Measurements from ENCODE around the gene OSBPL3. TPM values are rescaled to one million over a fixed set of nuclear protein-coding genes. Genes with fewer than 3 reads are reported as not detected.

The OSBPL3 gene
- total and polyA plus RNA-seq, 2 donors (not counting 3 experiments of a cell fraction or from before 2014, with no cell fraction given), result 7.5 to 27.1 TPM

DNA sequence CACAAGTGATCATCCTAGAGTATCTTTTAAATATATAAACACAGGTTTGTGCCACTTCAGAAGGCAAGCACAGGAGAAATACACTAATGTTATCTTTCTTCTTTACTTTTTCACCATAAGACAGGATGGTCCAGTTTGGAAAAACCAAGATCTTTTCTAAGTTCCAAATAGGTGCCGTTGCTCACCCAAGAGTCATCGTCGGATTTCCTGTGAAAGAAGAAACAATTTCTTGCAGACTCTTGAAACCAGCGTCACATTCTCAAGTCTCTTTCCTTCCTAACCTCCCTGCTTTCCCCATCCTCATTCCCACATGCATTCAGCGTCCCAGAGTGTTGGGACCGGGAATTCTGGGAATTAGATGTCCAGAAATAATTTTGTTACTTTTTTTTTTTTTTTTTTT, 179.9 kb downstream of the OSBPL3 start:
- H3K4me2 ChIP-seq (ENCODE audit: insufficient read depth, low read length), result no peak overlapping the region
- no peak for TF ChIP-seq MYC (IDR thresholded peaks at IDR 0.05; ENCODE audit: low read depth, low read length)
- no peak for TF ChIP-seq JUN (IDR thresholded peaks at IDR 0.05; ENCODE audit: borderline replicate concordance, insufficient read depth, insufficient read length, low read depth)
- no peak for TF ChIP-seq POLR2A (IDR thresholded peaks at IDR 0.05; ENCODE audit: low read depth, low read length)
- no peak for DNase-seq (ENCODE audit: low read depth, low spot score)
- H3K4me3 ChIP-seq (replicated peaks in 1 of 3; ENCODE audit: insufficient read depth in 1 of 3, low read depth in 1 of 3, low read length in 3 of 3), result no peak overlapping the region
- BruUV-seq (replicated peaks), result no TSS peak
- H2AFZ ChIP-seq (ENCODE audit: low read depth, low read length), result no peak overlapping the region
- no peaks in the 10 kb centered on the region for H3K27me3 ChIP-seq (ENCODE audit: control insufficient read depth in 2 of 2, insufficient read depth in 2 of 2, low read length in 2 of 2)
- H3K9ac ChIP-seq (replicated peaks; ENCODE audit: extremely low read depth, insufficient read depth, low read length), result no peak overlapping the region
- H3K4me1 ChIP-seq (ENCODE audit: control insufficient read depth, extremely low read depth, insufficient read depth, low read length), result no peaks in the 10 kb centered on the region
- no peaks in the 10 kb centered on the region for H4K20me1 ChIP-seq (replicated peaks; ENCODE audit: control insufficient read depth, extremely low read depth, insufficient read depth, low read length)
- no peaks in the 10 kb centered on the region for H3K9me3 ChIP-seq (replicated peaks; ENCODE audit: control insufficient read depth, insufficient read depth, low read length)
- FAIRE-seq, result no peak
- POLR2A ChIA-PET, result no interaction called here
- CTCF ChIA-PET, result interaction anchor here (1.2 to 1.8 kb wide), 3 partner anchors 13 to 293 kb away, joined by 3 to 12 read pairs (median 4); no protein-coding TSS in a partner anchor
- peaks cover 4 to 5% of the 10 kb centered on the region in 2 experiments for H3K36me3 ChIP-seq (ENCODE audit: control insufficient read depth in 2 of 2, extremely low read depth in 1 of 2, insufficient read depth in 2 of 2, low read length in 2 of 2)
- no peaks in the 10 kb centered on the region for H3K79me2 ChIP-seq (ENCODE audit: control insufficient read depth, insufficient read depth, low read length)
- intact Hi-C loops (cut with micrococcal nuclease), result no loop called here
- no peaks in the 10 kb centered on the region for H3K9me1 ChIP-seq (replicated peaks; ENCODE audit: control insufficient read depth, extremely low read depth, insufficient read depth, low read length)
- no peak overlapping the region for H3K27ac ChIP-seq (ENCODE audit: insufficient read depth, low read depth, low read length)
- dilution Hi-C loops (cut with MboI; ENCODE audit: extremely low pct_ligation_motif_present, low sequenced_read_pairs), result no loop called here

DNA sequence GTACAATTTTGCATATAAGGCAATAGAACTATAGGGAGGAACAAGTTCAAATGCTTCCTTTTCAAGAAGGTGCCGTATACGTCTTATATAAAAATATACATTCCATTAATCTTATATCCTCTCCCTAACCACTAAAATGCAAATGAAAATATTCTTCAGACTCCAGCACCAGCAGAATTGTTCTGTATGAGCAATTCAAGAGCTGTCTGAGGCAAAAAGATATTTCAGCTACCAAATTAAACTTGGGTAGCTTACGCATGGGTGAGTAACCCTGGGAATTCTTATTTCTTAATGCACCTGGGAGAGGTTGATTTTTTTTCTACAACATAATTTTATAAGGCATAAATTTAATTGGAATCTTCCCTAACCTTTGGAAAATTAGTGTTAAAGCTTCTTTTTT, 180.5 kb downstream of the OSBPL3 start:
- DNase-seq (ENCODE audit: low read depth, low spot score), result no peak
- intact Hi-C loops (cut with micrococcal nuclease) (no loop called here), dilution Hi-C loops (cut with MboI; ENCODE audit: extremely low pct_ligation_motif_present, low sequenced_read_pairs) (no loop called here)
- ChIA-PET CTCF (interaction anchor here (1.2 to 1.8 kb wide), 3 partner anchors 13 to 294 kb away, joined by 3 to 12 read pairs (median 4); no protein-coding TSS in a partner anchor), POLR2A (no interaction called here)
- Histone ChIP-seq H3K9me3 (replicated peaks; ENCODE audit: control insufficient read depth, insufficient read depth, low read length) (no peaks in the 10 kb centered on the region), H4K20me1 (replicated peaks; ENCODE audit: control insufficient read depth, extremely low read depth, insufficient read depth, low read length) (no peaks in the 10 kb centered on the region), H2AFZ (ENCODE audit: low read depth, low read length) (no peak overlapping the region), H3K4me1 (ENCODE audit: control insufficient read depth, extremely low read depth, insufficient read depth, low read length) (no peaks in the 10 kb centered on the region), H3K4me2 (ENCODE audit: insufficient read depth, low read length) (no peak overlapping the region), H3K27ac (ENCODE audit: insufficient read depth, low read depth, low read length) (no peak overlapping the region), H3K79me2 (ENCODE audit: control insufficient read depth, insufficient read depth, low read length) (no peaks in the 10 kb centered on the region), H3K27me3 (ENCODE audit: control insufficient read depth in 2 of 2, insufficient read depth in 2 of 2, low read length in 2 of 2) (no peaks in the 10 kb centered on the region), H3K4me3 (replicated peaks in 1 of 3; ENCODE audit: insufficient read depth in 1 of 3, low read depth in 1 of 3, low read length in 3 of 3) (no peak overlapping the region), H3K36me3 (ENCODE audit: control insufficient read depth in 2 of 2, extremely low read depth in 1 of 2, insufficient read depth in 2 of 2, low read length in 2 of 2) (peaks cover 4 to 5% of the 10 kb centered on the region in 2 experiments), H3K9me1 (replicated peaks; ENCODE audit: control insufficient read depth, extremely low read depth, insufficient read depth, low read length) (no peaks in the 10 kb centered on the region), H3K9ac (replicated peaks; ENCODE audit: extremely low read depth, insufficient read depth, low read length) (no peak overlapping the region)
- no peak for FAIRE-seq
- TF ChIP-seq, protein P1, sequence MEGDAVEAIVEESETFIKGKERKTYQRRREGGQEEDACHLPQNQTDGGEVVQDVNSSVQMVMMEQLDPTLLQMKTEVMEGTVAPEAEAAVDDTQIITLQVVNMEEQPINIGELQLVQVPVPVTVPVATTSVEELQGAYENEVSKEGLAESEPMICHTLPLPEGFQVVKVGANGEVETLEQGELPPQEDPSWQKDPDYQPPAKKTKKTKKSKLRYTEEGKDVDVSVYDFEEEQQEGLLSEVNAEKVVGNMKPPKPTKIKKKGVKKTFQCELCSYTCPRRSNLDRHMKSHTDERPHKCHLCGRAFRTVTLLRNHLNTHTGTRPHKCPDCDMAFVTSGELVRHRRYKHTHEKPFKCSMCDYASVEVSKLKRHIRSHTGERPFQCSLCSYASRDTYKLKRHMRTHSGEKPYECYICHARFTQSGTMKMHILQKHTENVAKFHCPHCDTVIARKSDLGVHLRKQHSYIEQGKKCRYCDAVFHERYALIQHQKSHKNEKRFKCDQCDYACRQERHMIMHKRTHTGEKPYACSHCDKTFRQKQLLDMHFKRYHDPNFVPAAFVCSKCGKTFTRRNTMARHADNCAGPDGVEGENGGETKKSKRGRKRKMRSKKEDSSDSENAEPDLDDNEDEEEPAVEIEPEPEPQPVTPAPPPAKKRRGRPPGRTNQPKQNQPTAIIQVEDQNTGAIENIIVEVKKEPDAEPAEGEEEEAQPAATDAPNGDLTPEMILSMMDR (IDR thresholded peaks at IDR 0.05; ENCODE audit: extremely low read depth in 1 of 2, insufficient read depth in 1 of 2, low read depth in 1 of 2, low read length in 2 of 2), result no peak
- no peak for TF ChIP-seq POLR2AphosphoS5 (IDR thresholded peaks at IDR 0.05; ENCODE audit: insufficient read depth, low read depth, low read length)
- TF ChIP-seq, protein P2, sequence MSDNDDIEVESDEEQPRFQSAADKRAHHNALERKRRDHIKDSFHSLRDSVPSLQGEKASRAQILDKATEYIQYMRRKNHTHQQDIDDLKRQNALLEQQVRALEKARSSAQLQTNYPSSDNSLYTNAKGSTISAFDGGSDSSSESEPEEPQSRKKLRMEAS (IDR thresholded peaks at IDR 0.05; ENCODE audit: insufficient read depth, insufficient read length), result no peak
- TF ChIP-seq FOS (IDR thresholded peaks at IDR 0.05; ENCODE audit: borderline replicate concordance, insufficient read depth, low read length), result no peak
- no peak for TF ChIP-seq GATA2 (IDR thresholded peaks at IDR 0.05; ENCODE audit: insufficient read depth, insufficient read length, low read depth, low read length)
- TF ChIP-seq EZH2 (IDR thresholded peaks at IDR 0.05; ENCODE audit: borderline replicate concordance, low read depth, low read length, severe bottlenecking), result no peak
- TF ChIP-seq POLR2A (IDR thresholded peaks at IDR 0.05; ENCODE audit: low read depth, low read length), result no peak
- TF ChIP-seq MYC (IDR thresholded peaks at IDR 0.05; ENCODE audit: low read depth, low read length), result no peak
- TF ChIP-seq JUN (IDR thresholded peaks at IDR 0.05; ENCODE audit: borderline replicate concordance, insufficient read depth, insufficient read length, low read depth), result no peak
- BruUV-seq (replicated peaks), result no TSS peak

Measured in endothelial cell of umbilical vein (primary cell).